Measurements from ENCODE around the gene COA6.

Gene COA6

GRCh38 chr1:234381699-234382555 lies 8.7 kb downstream of the COA6 start:
- ChIA-PET CTCF (no interaction called here), POLR2A (interaction anchor here (1.2 to 2.5 kb wide), 2 partner anchors 8 to 9 kb away, joined by 3 to 25 read pairs; partner anchors contain the start of gene COA6)
- no peak for TF ChIP-seq HDGF (IDR thresholded peaks at IDR 0.05; ENCODE audit: borderline replicate concordance)
- no peak for TF ChIP-seq ARNT (IDR thresholded peaks at IDR 0.05)
- TF ChIP-seq TARDBP (IDR thresholded peaks at IDR 0.05) = no peak
- no peak for TF ChIP-seq ZNF384 (IDR thresholded peaks at IDR 0.05)
- TF ChIP-seq SP1 (IDR thresholded peaks at IDR 0.05) = no peak
- TF ChIP-seq ELF4 (IDR thresholded peaks at IDR 0.05) = no peak
- DNase-seq (ENCODE audit: extremely low spot score) = no peak

GRCh38 chr1:234386122-234386521 lies 12.9 kb downstream of the COA6 start:
- TF ChIP-seq L3MBTL2 (conservative IDR thresholded peaks at IDR 0.05) = no peak
- no peak for TF ChIP-seq NFRKB (IDR thresholded peaks at IDR 0.05)
- TF ChIP-seq PKNOX1 (IDR thresholded peaks at IDR 0.05) = no peak
- DNase-seq (ENCODE audit: extremely low spot score) = no peak
- POLR2A ChIA-PET = interaction anchor here (0.6 to 1.5 kb wide), 2 partner anchors 9 to 13 kb away, joined by 3 to 7 read pairs; partner anchors contain the start of gene COA6
- CTCF ChIA-PET = interaction anchor here (0.7 to 1.1 kb wide), 2 partner anchors 9 to 63 kb away, joined by 3 to 5 read pairs; no protein-coding TSS in a partner anchor

DNA sequence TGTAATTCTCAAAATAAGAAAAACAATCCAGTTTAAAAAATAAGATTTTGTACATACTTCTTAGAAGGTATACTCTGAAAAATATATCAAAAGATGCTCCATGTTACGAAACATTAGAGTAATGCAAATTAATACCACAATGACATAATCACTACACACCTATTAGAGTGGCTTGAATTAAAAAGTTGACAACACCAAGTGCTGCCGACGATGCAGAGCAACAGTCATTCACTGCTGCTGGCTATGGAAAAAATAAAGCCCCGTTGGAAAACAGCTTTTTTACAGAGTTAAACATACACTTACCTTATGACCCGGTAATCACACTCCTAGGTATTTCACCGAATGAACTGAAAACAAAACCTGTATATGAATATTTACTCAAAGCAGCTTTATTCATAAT lies 14.8 kb downstream of the COA6 start:
- TF ChIP-seq SP1 (IDR thresholded peaks at IDR 0.05) = no peak
- no peak for TF ChIP-seq FOXM1 (IDR thresholded peaks at IDR 0.05; ENCODE audit: borderline replicate concordance)
- no peak for TF ChIP-seq ZNF384 (IDR thresholded peaks at IDR 0.05)
- no peak for TF ChIP-seq FOXA1 (IDR thresholded peaks at IDR 0.05)
- TF ChIP-seq HDGF (IDR thresholded peaks at IDR 0.05; ENCODE audit: borderline replicate concordance) = no peak
- TF ChIP-seq ELF4 (IDR thresholded peaks at IDR 0.05) = no peak
- TF ChIP-seq ARNT (IDR thresholded peaks at IDR 0.05) = no peak
- TF ChIP-seq SUZ12 (IDR thresholded peaks at IDR 0.05) = no peak
- TF ChIP-seq FOXK2 (IDR thresholded peaks at IDR 0.05) = no peak
- TF ChIP-seq BHLHE40 (IDR thresholded peaks at IDR 0.05; ENCODE audit: borderline replicate concordance) = no peak
- no peak for TF ChIP-seq LEF1 (IDR thresholded peaks at IDR 0.05; ENCODE audit: borderline replicate concordance)
- TF ChIP-seq TARDBP (IDR thresholded peaks at IDR 0.05) = no peak
- no peak for TF ChIP-seq NFRKB (IDR thresholded peaks at IDR 0.05)
- no peak for TF ChIP-seq PKNOX1 (IDR thresholded peaks at IDR 0.05)
- TF ChIP-seq CTBP1 (IDR thresholded peaks at IDR 0.05; ENCODE audit: borderline replicate concordance) = no peak
- no peak for TF ChIP-seq L3MBTL2 (conservative IDR thresholded peaks at IDR 0.05)
- ChIA-PET POLR2A (interaction anchor here (1.8 kb wide), 1 partner anchor 15 kb away, joined by 7 read pairs; the partner anchor contains the start of gene COA6), CTCF (interaction anchor here (0.5 kb wide), 1 partner anchor 24 kb away, joined by 3 read pairs; no protein-coding TSS in a partner anchor)
- no peak for DNase-seq (ENCODE audit: extremely low spot score)

DNA sequence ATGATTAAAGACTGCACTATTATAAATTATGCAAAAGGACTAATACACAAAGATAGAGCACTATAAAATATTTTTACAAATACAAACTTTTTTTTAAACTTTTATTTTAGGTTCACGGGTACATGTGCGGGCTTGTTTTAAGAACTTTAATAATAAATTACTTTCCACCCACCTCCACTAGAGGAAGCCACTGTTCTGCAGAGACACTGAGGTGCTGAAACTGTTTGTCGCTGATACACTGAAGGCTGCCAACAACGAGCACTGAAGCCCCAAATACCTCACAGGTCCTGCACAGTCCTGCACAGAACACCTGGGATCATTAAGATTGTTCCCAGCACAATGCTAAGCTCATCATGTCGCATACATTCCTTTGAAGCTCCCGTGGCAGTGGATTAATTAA lies 19.9 kb downstream of the COA6 start:
- POLR2A ChIA-PET = interaction anchor here (0.7 kb wide), 1 partner anchor 20 kb away, joined by 3 read pairs; the partner anchor contains the start of gene COA6
- TF ChIP-seq FOXK2 (IDR thresholded peaks at IDR 0.05) = no peak
- TF ChIP-seq TARDBP (IDR thresholded peaks at IDR 0.05) = no peak
- no peak for TF ChIP-seq PKNOX1 (IDR thresholded peaks at IDR 0.05)
- no peak for TF ChIP-seq SP1 (IDR thresholded peaks at IDR 0.05)
- no peak for TF ChIP-seq CTBP1 (IDR thresholded peaks at IDR 0.05; ENCODE audit: borderline replicate concordance)
- TF ChIP-seq ELF4 (IDR thresholded peaks at IDR 0.05) = no peak
- TF ChIP-seq LEF1 (IDR thresholded peaks at IDR 0.05; ENCODE audit: borderline replicate concordance) = no peak
- TF ChIP-seq NFRKB (IDR thresholded peaks at IDR 0.05) = no peak
- no peak for TF ChIP-seq FOXA1 (IDR thresholded peaks at IDR 0.05)
- TF ChIP-seq FOXM1 (IDR thresholded peaks at IDR 0.05; ENCODE audit: borderline replicate concordance) = no peak
- TF ChIP-seq SUZ12 (IDR thresholded peaks at IDR 0.05) = no peak
- no peak for TF ChIP-seq ZNF384 (IDR thresholded peaks at IDR 0.05)
- TF ChIP-seq ARNT (IDR thresholded peaks at IDR 0.05) = no peak
- TF ChIP-seq BHLHE40 (IDR thresholded peaks at IDR 0.05; ENCODE audit: borderline replicate concordance) = no peak
- TF ChIP-seq HDGF (IDR thresholded peaks at IDR 0.05; ENCODE audit: borderline replicate concordance) = no peak

DNA sequence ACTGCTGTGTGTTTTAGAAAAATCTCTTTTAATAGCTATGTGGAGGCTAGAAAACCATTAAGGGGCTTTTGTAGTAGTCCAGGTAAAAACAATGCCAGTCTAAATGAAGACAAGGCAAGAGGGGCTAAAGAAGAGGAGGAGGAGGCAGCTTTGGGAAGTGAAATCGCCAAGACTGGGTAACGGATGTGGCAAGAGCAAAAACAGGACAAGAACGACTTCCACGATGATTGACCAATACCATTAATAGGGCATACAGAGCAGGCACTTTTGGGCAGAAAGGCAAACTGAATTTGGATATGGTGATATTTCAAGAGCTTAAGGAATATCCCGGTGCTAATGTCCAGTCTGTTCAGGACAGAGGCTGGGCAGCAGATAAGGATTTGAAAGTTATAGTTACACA lies 22.0 kb downstream of the COA6 start:
- CTCF ChIA-PET = interaction anchor here (0.9 kb wide), 1 partner anchor 68 kb away, joined by 3 read pairs; no protein-coding TSS in a partner anchor
- POLR2A ChIA-PET = interaction anchor here (1.6 kb wide), 1 partner anchor 22 kb away, joined by 9 read pairs; the partner anchor contains the start of gene COA6
- TF ChIP-seq SUZ12 (IDR thresholded peaks at IDR 0.05) (no peak), FOXM1 (IDR thresholded peaks at IDR 0.05; ENCODE audit: borderline replicate concordance) (no peak), L3MBTL2 (conservative IDR thresholded peaks at IDR 0.05) (no peak), ARNT (IDR thresholded peaks at IDR 0.05) (no peak), FOXK2 (IDR thresholded peaks at IDR 0.05) (no peak), HDGF (IDR thresholded peaks at IDR 0.05; ENCODE audit: borderline replicate concordance) (no peak), PKNOX1 (IDR thresholded peaks at IDR 0.05) (no peak), TARDBP (IDR thresholded peaks at IDR 0.05) (no peak), LEF1 (IDR thresholded peaks at IDR 0.05; ENCODE audit: borderline replicate concordance) (no peak), SP1 (IDR thresholded peaks at IDR 0.05) (no peak), ELF4 (IDR thresholded peaks at IDR 0.05) (no peak), ZNF384 (IDR thresholded peaks at IDR 0.05) (no peak), BHLHE40 (IDR thresholded peaks at IDR 0.05; ENCODE audit: borderline replicate concordance) (no peak)
- no peak for DNase-seq (ENCODE audit: extremely low spot score)

More for the DNA sequence above, 19.9 kb downstream of the COA6 start:
- CTCF ChIA-PET = interaction anchor here (0.6 kb wide), 1 partner anchor 14 kb away, joined by 4 read pairs; no protein-coding TSS in a partner anchor
- no peak for DNase-seq (ENCODE audit: extremely low spot score)
